SK-N-SH treated with all-trans-retinoic acid at 6 μM for 48 hours (cell line): ENCODE measurements around the gene GLT6D1.

Source experiments
- ATAC-seq: fragments of 200-7000 bp; cut with Tn5 transposase; 3 replicates; pipeline ENCODE4 v1.9.1; 2020; ENCODE audit warnings: mild to moderate bottlenecking, moderate library complexity
- ARNTL ChIP-seq: fragments of 450-650 bp; formaldehyde crosslinking; IDR thresholded peaks from 2 replicates; pipeline ENCODE4 v1.5.0; 2020; ENCODE audit warnings: low read depth, mild to moderate bottlenecking, moderate library complexity, borderline replicate concordance
- BACH2 ChIP-seq: fragments of 250-450 bp; sonication (Bioruptor Pico); IDR thresholded peaks from 2 replicates; pipeline ENCODE4 v1.9.0; 2021; ENCODE audit warnings: mild to moderate bottlenecking, borderline replicate concordance
- CREB5 ChIP-seq: fragments of 250-450 bp; sonication (Bioruptor Pico); IDR thresholded peaks from 2 replicates; pipeline ENCODE4 v1.5.1; 2020; ENCODE audit warnings: low read depth, mild to moderate bottlenecking, moderate library complexity
- CSDC2 ChIP-seq: fragments of 250-450 bp; sonication (Bioruptor Pico); IDR thresholded peaks from 2 replicates; pipeline ENCODE4 v1.5.0; 2020; ENCODE audit warnings: mild to moderate bottlenecking, moderate library complexity
- ESRRG ChIP-seq: fragments of 250-450 bp; sonication (Bioruptor Pico); IDR thresholded peaks from 2 replicates; pipeline ENCODE4 v1.6.1; 2021; ENCODE audit warnings: mild to moderate bottlenecking
- GLIS3 ChIP-seq: fragments of 250-450 bp; sonication (Bioruptor Pico); IDR thresholded peaks from 2 replicates; pipeline ENCODE4 v1.5.0; 2020; ENCODE audit warnings: mild to moderate bottlenecking, moderate library complexity
- ISL1 ChIP-seq: fragments of 250-450 bp; sonication (Bioruptor Pico); IDR thresholded peaks from 2 replicates; pipeline ENCODE4 v2.1.2; 2022; ENCODE audit warnings: mild to moderate bottlenecking, moderate library complexity
- OSR1 ChIP-seq: fragments of 250-450 bp; sonication (Bioruptor Pico); IDR thresholded peaks from 2 replicates; pipeline ENCODE4 v1.8.0; 2022; ENCODE audit warnings: moderate library complexity, mild to moderate bottlenecking, inconsistent platforms
- PATZ1 ChIP-seq: fragments of 250-450 bp; sonication (Bioruptor Pico); IDR thresholded peaks from 2 replicates; pipeline ENCODE4 v1.8.0; 2020; ENCODE audit warnings: mild to moderate bottlenecking, moderate library complexity, borderline replicate concordance
- POU6F1 ChIP-seq: fragments of 250-450 bp; sonication (Bioruptor Pico); IDR thresholded peaks from 2 replicates; pipeline ENCODE4 v1.8.0; 2021; ENCODE audit warnings: low read depth, mild to moderate bottlenecking, moderate library complexity, borderline replicate concordance
- PPARA ChIP-seq: fragments of 250-450 bp; sonication (Bioruptor Pico); IDR thresholded peaks from 2 replicates; pipeline ENCODE4 v1.5.0; 2020; ENCODE audit warnings: mild to moderate bottlenecking, borderline replicate concordance
- RARB ChIP-seq: fragments of 250-450 bp; sonication (Bioruptor Pico); IDR thresholded peaks from 2 replicates; pipeline ENCODE4 v1.8.0; 2021; ENCODE audit warnings: mild to moderate bottlenecking, moderate library complexity
- SNAI2 ChIP-seq: fragments of 250-450 bp; sonication (Bioruptor Pico); IDR thresholded peaks from 2 replicates; pipeline ENCODE4 v1.5.0; 2020; ENCODE audit warnings: mild to moderate bottlenecking, moderate library complexity
- TOX ChIP-seq: fragments of 250-450 bp; sonication (Bioruptor Pico); IDR thresholded peaks from 2 replicates; pipeline ENCODE4 v1.8.0; 2021; ENCODE audit warnings: mild to moderate bottlenecking, moderate library complexity, borderline replicate concordance
- TSHZ2 ChIP-seq: fragments of 250-450 bp; sonication (Bioruptor Pico); IDR thresholded peaks from 2 replicates; pipeline ENCODE4 v1.5.0; 2020; ENCODE audit warnings: mild to moderate bottlenecking, moderate library complexity
- ZC3H10 ChIP-seq: fragments of 250-450 bp; sonication (Bioruptor Pico); IDR thresholded peaks from 2 replicates; pipeline ENCODE4 v1.5.1; 2021; ENCODE audit warnings: mild to moderate bottlenecking, moderate library complexity
- ZFP3 ChIP-seq: fragments of 250-450 bp; sonication (Bioruptor Pico); IDR thresholded peaks from 2 replicates; pipeline ENCODE4 v1.5.0; 2020; ENCODE audit warnings: mild to moderate bottlenecking, moderate library complexity
- ZFP30 ChIP-seq: fragments of 450-650 bp; formaldehyde crosslinking; IDR thresholded peaks from 2 replicates; pipeline ENCODE4 v1.5.0; 2022; ENCODE audit warnings: mild to moderate bottlenecking, moderate library complexity
- ZNF565 ChIP-seq: fragments of 450-650 bp; formaldehyde crosslinking; conservative IDR thresholded peaks from 2 replicates; pipeline ENCODE4 v1.5.0; 2020; ENCODE audit warnings: low read depth, mild to moderate bottlenecking, moderate library complexity
- ZNF70 ChIP-seq: fragments of 450-650 bp; formaldehyde crosslinking; IDR thresholded peaks from 2 replicates; pipeline ENCODE4 v1.5.0; 2020; ENCODE audit warnings: mild to moderate bottlenecking, moderate library complexity
- ZNF8 ChIP-seq: fragments of 450-650 bp; formaldehyde crosslinking; IDR thresholded peaks from 2 replicates; pipeline ENCODE4 v1.5.0; 2020; ENCODE audit warnings: mild to moderate bottlenecking, moderate library complexity

Gene GLT6D1

GRCh38 chr9:135619599-135619886 lies 19.8 kb downstream of the GLT6D1 start (continued):
- no peak for TF ChIP-seq CREB5 (CRISPR knock-in tag)
- no peak for TF ChIP-seq ESRRG (CRISPR knock-in tag)
- TF ChIP-seq PPARA: no peak
- TF ChIP-seq TOX (CRISPR knock-in tag): no peak
- no peak for TF ChIP-seq PATZ1 (CRISPR knock-in tag)
- no peak for TF ChIP-seq ARNTL
- TF ChIP-seq GLIS3: no peak
- no peak for TF ChIP-seq ISL1 (CRISPR knock-in tag)
- TF ChIP-seq ZNF70 (CRISPR knock-in tag): no peak
- no peak for TF ChIP-seq ZC3H10 (CRISPR knock-in tag)

- TF ChIP-seq ZFP30 (CRISPR knock-in tag): no peak
- TF ChIP-seq BACH2: no peak
- no peak for TF ChIP-seq POU6F1
- no peak for TF ChIP-seq CSDC2 (CRISPR knock-in tag)
- TF ChIP-seq ESRRG (CRISPR knock-in tag): no peak
- no peak for TF ChIP-seq ZNF8 (CRISPR knock-in tag)
- TF ChIP-seq SNAI2 (CRISPR knock-in tag): no peak
- no peak for TF ChIP-seq ZFP3
- TF ChIP-seq ISL1 (CRISPR knock-in tag): no peak
- no peak for TF ChIP-seq ZNF70 (CRISPR knock-in tag)
- no peak for TF ChIP-seq PATZ1 (CRISPR knock-in tag)
- TF ChIP-seq OSR1 (CRISPR knock-in tag): no peak
- no peak for TF ChIP-seq GLIS3
- no peak for ATAC-seq
Measured at GRCh38 chr9:135618866-135619598, 20.3 kb downstream of the GLT6D1 start.

GRCh38 chr9:135617991-135618411 lies 21.3 kb downstream of the GLT6D1 start:
- no peak for ATAC-seq
- no peak for TF ChIP-seq TSHZ2 (CRISPR knock-in tag)
- TF ChIP-seq RARB (CRISPR knock-in tag): no peak
- TF ChIP-seq SNAI2 (CRISPR knock-in tag): no peak
- TF ChIP-seq ZNF70 (CRISPR knock-in tag): no peak
- TF ChIP-seq OSR1 (CRISPR knock-in tag): no peak
- no peak for TF ChIP-seq ZNF565
- TF ChIP-seq ZFP3: no peak
- TF ChIP-seq BACH2: no peak
- TF ChIP-seq ARNTL: no peak
